ENCODE measurements around the gene SLC15A5.

SLC15A5 gene, protein sequence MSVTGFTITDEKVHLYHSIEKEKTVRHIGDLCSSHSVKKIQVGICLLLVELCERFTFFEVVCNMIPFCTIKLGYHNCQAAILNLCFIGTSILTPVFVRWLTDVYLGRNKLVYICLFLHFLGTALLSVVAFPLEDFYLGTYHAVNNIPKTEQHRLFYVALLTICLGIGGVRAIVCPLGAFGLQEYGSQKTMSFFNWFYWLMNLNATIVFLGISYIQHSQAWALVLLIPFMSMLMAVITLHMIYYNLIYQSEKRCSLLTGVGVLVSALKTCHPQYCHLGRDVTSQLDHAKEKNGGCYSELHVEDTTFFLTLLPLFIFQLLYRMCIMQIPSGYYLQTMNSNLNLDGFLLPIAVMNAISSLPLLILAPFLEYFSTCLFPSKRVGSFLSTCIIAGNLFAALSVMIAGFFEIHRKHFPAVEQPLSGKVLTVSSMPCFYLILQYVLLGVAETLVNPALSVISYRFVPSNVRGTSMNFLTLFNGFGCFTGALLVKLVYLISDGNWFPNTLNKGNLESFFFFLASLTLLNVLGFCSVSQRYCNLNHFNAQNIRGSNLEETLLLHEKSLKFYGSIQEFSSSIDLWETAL

DNA sequence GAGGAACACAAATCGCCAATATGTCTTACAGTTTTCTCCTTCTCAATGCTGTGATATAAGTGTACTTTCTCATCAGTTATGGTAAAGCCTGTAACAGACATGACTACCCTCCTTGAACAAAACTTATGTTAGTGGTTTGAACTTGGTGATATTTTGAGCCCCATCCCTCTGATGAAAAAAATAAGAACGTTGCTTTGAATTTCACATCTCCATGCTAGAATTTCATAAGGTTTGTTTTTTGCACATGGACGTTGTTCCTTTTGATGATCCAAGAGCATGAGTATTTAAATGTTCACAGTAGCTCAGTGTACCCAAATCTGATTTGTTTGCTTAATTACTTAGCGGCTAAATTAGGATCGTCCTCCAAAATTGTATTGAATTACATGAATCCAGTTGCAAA, at the start of gene SLC15A5:
SLC15A5 (minus strand) TSS at position 101 of the 400 bp plus-strand sequence; CDS start at position 101, 0 bp downstream.
- in situ Hi-C loops (cut with HindIII; ENCODE audit: low sequenced_read_pairs) = no loop called here
- no peak for DNase-seq (ENCODE audit: low read depth, low spot score)

GRCh38 chr12:16325426-16325825, 47.9 kb upstream of the SLC15A5 start:
- TF ChIP-seq, protein P1, sequence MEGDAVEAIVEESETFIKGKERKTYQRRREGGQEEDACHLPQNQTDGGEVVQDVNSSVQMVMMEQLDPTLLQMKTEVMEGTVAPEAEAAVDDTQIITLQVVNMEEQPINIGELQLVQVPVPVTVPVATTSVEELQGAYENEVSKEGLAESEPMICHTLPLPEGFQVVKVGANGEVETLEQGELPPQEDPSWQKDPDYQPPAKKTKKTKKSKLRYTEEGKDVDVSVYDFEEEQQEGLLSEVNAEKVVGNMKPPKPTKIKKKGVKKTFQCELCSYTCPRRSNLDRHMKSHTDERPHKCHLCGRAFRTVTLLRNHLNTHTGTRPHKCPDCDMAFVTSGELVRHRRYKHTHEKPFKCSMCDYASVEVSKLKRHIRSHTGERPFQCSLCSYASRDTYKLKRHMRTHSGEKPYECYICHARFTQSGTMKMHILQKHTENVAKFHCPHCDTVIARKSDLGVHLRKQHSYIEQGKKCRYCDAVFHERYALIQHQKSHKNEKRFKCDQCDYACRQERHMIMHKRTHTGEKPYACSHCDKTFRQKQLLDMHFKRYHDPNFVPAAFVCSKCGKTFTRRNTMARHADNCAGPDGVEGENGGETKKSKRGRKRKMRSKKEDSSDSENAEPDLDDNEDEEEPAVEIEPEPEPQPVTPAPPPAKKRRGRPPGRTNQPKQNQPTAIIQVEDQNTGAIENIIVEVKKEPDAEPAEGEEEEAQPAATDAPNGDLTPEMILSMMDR (IDR thresholded peaks at IDR 0.05; ENCODE audit: low read depth, low read length) = no peak
- in situ Hi-C loops (cut with HindIII; ENCODE audit: low sequenced_read_pairs) = no loop called here
- DNase-seq (ENCODE audit: low read depth, low spot score) = no peak
- H3K4me3 ChIP-seq (ENCODE audit: low read depth, low read length) = no peak overlapping the region

More for the DNA sequence above, at the start of gene SLC15A5:
- TF ChIP-seq, protein P1 (IDR thresholded peaks at IDR 0.05; ENCODE audit: low read depth, low read length) = no peak
- no peak within 1 kb of the TSS for H3K4me3 ChIP-seq (ENCODE audit: low read depth, low read length)

GRCh38 chr12:16324772-16325171, 47.3 kb upstream of the SLC15A5 start:
- H3K4me3 ChIP-seq (ENCODE audit: low read depth, low read length) = no peak overlapping the region
- in situ Hi-C loops (cut with HindIII; ENCODE audit: low sequenced_read_pairs) = no loop called here
- TF ChIP-seq, protein P1 (IDR thresholded peaks at IDR 0.05; ENCODE audit: low read depth, low read length) = no peak
- no peak for DNase-seq (ENCODE audit: low read depth, low spot score)

DNA sequence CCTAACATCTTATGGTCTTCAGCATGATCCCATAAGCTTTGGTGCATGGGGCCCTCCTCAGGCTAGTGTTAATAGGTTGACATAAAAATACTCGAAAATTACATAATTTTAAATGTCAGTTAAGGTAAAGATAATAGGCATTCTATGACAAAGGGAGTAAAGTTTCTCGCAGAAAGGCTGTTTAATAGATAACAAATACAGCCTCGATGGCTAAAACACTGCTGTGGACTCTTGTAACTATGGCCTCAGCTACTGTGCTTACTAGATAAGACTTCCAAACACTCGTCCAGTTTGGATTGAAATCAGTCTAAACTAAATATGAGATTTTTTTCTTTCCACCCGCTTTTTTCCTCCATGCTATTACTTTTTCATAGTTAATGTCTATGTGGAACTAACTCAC, 46.8 kb upstream of the SLC15A5 start:
- no peak for DNase-seq (ENCODE audit: low read depth, low spot score)
- no peak overlapping the region for H3K4me3 ChIP-seq (ENCODE audit: low read depth, low read length)
- in situ Hi-C loops (cut with HindIII; ENCODE audit: low sequenced_read_pairs) = no loop called here
- TF ChIP-seq, protein P1 (IDR thresholded peaks at IDR 0.05; ENCODE audit: low read depth, low read length) = no peak

DNA sequence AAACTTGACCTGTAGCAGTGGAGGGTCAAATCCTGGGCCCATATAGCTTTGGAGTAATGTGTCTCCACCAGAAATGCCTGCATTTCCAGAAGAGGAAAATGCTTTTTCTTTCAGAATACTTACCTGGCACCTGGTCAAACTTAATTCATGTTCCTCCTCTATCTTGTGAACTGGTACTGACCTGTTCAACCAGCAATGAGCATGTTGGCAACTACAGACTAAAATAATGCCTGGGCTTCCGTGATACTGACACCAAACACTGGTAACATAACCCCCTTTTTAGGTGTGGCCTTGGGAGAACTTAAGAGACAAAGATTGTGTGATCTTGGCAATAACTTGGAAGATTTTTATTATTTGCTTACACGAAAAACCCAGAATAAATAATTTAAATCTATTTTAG, 46.2 kb upstream of the SLC15A5 start:
- in situ Hi-C loops (cut with HindIII; ENCODE audit: low sequenced_read_pairs) = no loop called here

GRCh38 chr12:16323010-16323409, 45.5 kb upstream of the SLC15A5 start:
- no peak overlapping the region for H3K4me3 ChIP-seq (ENCODE audit: low read depth, low read length)
- TF ChIP-seq, protein P1 (IDR thresholded peaks at IDR 0.05; ENCODE audit: low read depth, low read length) = no peak
- in situ Hi-C loops (cut with HindIII; ENCODE audit: low sequenced_read_pairs) = no loop called here
- peak; percentile 45 for DNase-seq (ENCODE audit: low read depth, low spot score)

More for the DNA sequence above, 46.2 kb upstream of the SLC15A5 start:
- H3K4me3 ChIP-seq (ENCODE audit: low read depth, low read length) = no peak overlapping the region
- DNase-seq (ENCODE audit: low read depth, low spot score) = no peak
- TF ChIP-seq, protein P1 (IDR thresholded peaks at IDR 0.05; ENCODE audit: low read depth, low read length) = no peak

Data from astrocyte of the spinal cord (primary cell).